GM19240 (cell line): ENCODE measurements around the gene WDPCP.
"Not testable (repeated sequence)": the region's sequence is repeated elsewhere in the genome, so short reads cannot be mapped to it uniquely, and the experiment has no call there.

ENCODE experiments used
- DNase-seq: peaks from one replicate; pipeline ENCODE4 v3.0.0; 2011; ENCODE audit warnings: low spot score; ENCODE audit not compliant: insufficient read length

The WDPCP gene, protein sequence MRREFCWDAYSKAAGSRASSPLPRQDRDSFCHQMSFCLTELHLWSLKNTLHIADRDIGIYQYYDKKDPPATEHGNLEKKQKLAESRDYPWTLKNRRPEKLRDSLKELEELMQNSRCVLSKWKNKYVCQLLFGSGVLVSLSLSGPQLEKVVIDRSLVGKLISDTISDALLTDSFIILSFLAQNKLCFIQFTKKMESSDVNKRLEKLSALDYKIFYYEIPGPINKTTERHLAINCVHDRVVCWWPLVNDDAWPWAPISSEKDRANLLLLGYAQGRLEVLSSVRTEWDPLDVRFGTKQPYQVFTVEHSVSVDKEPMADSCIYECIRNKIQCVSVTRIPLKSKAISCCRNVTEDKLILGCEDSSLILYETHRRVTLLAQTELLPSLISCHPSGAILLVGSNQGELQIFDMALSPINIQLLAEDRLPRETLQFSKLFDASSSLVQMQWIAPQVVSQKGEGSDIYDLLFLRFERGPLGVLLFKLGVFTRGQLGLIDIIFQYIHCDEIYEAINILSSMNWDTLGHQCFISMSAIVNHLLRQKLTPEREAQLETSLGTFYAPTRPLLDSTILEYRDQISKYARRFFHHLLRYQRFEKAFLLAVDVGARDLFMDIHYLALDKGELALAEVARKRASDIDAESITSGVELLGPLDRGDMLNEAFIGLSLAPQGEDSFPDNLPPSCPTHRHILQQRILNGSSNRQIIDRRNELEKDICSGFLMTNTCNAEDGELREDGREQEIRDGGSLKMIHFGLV

DNA sequence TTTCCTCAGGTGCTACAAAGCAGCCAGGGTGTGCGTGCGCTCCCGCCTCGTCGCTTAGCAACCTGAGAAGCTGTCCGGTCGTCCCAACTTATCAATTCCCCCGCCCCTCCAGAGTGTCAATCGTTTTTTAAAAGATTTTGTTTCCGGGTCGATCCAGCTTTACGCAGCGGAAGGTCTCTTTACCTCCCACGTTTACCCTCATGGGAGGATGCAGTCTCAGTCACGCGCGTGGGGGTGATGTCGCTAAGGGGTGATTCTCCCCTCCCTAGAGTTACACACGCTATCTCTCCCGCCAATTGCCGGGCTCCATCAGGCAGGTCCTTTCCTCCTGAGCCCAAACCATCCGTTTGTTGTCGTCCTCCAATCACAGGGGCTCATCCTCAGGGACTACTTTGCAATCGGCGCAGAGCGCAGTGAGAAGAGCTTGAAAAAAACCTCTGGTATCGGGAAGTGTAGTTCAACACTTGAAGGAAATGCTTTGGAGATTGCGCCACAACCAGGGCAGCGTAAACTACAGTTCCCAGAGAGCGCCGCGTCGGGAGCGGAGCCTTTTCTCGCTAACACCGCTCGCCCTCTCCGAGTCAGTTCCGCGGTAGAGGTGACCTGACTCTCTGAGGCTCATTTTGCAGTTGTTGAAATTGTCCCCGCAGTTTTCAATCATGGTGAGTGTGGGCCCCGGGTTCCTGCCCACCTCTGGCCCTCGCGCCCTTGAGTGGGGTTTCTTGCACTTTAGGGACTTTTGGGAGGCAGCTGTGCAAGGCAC is at the start of gene WDPCP, which contains the start of gene MDH1:
Gene WDPCP, minus strand, starts transcription at position 93 of the 763 bp plus-strand sequence. CDS start 206 bp downstream, outside the sequence.
Gene MDH1, plus strand, starts transcription at position 579 of the 763 bp plus-strand sequence. Its CDS starts 81 bp downstream, at position 660.
- peak; percentile 30 for DNase-seq

DNA sequence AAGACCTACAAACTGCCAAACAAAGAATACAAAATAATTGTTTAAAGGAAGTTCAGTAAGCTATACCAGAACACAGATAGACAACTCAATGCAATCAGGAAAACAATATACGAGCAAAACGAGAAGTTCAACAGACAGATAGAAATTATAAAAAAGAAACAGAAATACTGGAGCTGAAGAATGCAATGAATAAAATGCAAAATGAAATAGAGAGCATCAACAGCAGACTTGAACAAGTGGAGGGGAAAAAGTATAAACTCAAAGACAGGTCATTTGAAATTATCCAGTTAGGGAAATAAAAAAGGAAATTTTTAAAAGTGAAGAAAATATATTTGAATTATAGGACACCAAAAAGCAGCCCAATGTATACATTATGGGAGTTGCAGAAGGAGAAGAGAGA is 44.1 kb upstream of the WDPCP start:
- no peak for DNase-seq

DNA sequence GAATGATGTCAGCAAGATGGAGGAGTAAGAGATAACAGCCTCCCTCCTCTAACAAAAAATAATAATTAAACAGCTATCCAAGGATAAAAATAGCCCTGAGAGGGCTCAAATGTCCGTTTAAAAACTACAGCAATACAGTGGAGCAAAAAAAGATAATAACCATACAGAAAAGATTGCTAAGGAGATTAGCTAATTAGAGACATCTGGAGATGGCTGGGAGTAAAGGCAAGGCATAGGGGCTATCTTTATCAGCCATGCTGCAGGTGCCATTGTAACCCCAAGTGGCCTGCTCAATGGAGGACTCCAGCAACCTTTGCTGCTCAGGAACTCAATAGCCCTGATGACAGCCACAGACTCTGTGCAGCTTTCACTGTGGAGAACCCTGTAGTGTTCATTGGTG is 43.2 kb upstream of the WDPCP start:
- no peak for DNase-seq

DNA sequence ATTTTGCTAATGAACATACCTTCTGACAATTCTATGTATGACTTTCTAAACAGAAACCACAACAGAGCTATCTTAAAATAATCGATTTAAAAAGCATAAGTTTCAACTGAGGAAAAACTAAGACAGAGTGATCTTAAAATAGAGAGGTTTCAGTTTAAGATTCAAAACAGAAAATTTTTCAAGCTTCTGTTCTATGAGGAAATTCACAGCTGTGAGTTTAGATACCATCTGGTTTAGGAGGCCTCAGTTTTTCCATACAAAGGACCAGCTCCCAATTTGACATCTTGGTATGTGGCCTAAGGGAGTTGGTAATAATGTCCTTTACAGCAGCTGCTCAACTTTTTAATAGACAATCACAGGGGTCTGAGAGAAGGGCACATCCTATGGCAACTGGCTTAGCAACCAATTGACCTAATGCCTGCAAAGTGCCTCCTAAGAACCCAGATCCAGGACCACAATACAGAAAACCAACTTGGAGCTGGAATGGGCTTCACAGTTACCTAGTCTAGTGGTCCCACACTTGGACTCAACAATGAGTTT is 40.2 kb upstream of the WDPCP start:
- DNase-seq = no peak

DNA sequence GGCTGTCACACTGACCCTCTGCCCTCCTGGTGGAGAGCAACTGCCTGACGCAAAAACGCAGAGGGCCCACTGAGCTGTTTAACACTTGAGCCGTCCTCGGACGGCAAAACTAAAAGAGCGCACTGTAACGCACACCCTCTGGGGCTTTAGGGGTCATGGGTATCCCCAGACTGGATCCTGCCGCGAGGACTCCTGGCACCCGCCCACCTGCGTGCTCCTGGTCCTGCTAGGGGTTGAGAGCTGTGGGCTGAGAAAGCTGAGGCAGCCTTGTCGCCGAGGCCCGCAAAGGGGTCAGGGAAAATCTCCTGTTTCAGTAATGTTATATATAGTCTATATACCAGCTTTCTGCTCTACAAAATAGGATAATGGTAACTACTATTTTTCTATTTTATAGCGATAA is 39.6 kb upstream of the WDPCP start:
- no peak for DNase-seq

DNA sequence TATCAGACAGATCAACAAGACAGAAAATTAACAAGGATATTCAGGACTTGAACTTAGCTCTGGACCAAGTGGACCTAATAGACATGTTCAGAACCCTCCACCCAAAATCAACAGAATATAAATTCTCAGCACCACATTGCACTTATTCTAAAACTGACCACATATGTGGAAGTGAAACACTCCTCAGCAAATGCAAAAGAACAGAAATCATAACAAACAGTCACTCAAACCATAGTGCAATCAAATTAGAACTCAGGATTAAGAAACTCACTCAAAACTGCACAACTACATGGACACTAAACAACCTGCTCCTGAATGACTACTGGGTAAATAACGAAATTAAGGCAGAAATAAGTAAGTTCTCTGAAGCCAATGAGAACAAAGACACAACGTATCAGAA is 35.5 kb upstream of the WDPCP start:
- not testable (repeated sequence) for DNase-seq

DNA sequence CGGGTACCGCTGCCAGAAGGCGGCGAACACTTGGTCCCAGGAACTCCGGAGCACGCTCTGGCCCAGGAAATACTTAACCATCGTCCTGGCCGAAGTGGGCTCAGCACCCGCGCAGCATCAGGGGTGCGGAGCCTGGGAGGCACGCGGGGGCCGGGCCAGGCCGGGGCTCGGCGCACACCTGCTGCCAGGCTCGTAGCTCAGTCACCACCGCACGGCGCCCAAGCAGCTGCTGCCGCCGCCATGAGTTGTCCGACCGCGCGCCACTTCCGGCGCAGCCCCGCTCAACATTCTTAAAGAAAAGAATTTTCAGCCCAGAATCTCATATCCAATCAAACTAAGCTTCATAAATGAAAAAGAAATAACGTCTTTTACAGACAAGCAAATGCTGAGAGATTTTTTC is 34.5 kb upstream of the WDPCP start:
- DNase-seq = no peak

DNA sequence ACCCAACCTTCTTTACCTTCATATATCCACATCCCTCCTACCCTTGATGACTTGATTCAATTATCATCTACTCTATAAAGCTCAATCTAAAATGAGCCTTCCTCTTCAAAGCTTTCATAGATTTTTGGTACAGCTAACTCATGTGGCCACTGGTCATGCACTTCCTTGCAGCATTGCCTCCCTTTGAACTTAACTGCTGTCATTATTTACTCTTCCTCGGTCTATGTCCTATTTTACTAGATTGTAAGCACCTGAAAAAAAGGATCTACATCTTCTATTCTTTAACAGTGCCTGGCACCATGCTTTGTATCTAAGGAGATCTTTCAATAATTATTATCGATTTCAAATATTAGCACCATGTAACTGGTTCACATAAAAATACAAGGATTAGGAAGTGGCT is 31.1 kb upstream of the WDPCP start:
- no peak for DNase-seq

DNA sequence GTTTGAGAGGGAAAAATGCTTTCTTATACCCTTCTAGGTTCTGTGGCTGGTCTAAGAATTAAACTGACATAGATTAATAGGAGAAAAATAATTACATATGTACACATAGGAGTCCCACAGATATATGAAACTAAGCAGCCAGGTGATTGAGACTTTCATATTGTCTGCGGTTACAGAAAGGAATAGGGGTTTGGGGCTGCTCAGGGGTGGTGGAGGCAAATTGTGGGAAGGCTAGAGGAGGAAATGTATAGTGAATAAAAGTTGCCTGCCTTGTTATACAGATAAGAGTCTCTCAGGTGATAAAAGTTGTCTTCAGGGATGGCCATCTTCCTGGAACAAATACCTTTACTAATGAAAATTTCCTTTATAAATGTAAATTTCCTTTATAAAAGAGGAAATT is 29.1 kb upstream of the WDPCP start:
- no peak for DNase-seq

DNA sequence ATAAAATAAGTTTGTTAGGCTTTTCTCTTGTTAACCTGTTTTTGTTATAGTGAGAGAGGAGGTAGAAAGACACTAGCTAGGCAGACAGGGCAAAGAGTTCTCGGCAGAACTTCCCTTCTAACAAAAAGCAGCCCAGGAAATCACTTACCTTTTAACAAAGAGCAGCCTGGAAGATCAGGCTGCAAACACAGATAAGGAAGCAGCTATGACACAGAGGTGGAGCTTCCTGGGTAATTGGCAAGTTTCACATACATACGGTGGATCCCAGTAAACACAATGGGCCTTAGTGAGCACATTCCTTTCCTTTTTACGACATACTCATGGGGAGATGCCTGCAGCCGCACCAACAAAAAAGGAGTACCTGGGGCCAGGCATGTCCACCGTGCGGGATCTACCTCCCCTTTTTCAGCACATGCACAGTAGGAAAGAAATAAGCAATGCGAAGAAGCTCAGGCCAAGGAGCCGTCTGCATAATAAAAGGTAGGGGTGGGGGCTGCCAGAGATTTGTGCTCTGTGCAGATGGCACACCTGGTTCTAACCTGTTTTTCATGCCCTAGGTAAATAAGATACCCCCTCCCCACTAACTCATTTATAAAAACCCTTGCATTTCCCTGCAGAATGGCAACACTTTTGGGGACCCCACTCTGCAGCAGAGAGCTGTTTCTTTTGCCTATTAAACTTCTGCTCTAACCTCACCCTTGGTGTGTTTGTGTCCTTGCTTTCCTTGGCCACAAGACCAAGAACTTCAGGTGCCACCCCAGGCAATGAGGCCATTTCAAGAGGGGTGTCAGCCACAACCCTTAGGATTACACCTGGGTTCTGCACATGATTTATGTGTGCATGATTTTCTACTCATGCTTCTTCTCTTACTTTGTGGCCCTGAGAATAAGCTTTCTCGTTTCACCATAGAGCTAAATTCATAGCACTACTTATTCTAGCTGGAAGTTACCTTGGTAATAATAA is 27.0 kb upstream of the WDPCP start:
- no peak for DNase-seq

DNA sequence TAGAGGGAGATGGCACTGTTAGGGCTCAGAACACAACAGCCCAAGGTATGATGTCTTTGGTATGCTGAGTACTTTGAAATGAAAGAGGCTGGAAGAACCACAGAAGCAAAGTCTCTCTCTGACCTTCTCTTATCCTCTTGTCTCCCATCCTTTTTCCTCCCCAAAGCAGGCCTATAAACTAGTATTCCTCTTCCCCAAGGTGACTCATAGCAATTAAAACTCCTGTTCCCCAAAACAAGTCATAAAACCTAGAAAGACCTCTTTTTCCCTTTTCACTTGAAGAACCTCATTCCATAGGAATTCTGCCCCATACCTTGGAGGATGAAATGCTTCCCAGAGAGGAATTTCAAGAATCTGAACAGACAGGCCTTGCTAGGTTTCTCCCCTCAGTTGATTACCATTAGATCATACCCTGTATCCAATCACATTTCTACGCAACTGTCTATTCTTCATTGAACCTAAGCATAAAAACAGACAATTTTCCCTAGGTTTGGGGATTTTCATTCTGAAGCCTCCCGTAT is 26.2 kb upstream of the WDPCP start:
- DNase-seq = no peak

DNA sequence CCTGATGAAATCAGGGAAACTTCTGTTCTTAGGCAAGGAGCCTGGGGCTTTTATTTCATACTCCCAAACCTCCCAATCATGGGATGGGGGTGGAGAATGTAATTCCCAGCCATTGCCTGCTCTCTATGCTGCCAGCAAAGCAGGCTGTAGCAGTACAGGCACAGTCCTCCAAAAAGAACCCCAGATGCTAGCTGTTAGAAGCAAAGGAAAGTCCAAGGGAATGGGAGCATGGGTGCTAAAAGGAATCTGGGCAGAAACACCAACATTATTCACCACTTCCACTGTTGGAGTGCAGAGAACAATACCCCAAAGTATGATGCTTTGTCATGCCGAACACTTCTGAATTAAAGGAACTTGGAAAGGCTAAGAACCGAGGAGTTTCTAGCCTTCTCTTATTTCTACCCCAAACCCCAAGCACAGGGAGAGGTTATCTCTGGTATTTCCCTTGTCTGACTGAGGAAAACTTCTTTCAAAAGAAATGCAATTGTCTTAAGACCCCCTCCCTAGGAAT is 25.2 kb upstream of the WDPCP start:
- no peak for DNase-seq

DNA sequence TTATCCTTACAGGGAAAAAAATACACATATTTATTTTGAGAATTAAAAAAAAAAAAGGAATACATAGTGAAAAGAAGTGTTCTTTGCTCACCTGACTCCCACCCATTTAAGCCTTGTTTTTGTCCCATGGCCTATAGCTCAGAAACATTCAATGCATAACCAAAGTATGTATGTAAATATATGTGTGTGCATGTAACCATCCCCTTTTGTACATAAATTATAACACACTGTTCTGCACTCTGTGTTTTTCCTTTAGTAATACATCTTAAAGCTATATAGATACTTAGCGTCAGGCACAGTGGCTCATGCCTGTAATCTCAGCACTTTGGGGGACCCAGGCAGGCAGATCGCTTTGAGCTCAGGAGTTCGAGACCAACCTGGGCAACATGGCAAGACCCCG is 22.2 kb upstream of the WDPCP start:
- no peak for DNase-seq

DNA sequence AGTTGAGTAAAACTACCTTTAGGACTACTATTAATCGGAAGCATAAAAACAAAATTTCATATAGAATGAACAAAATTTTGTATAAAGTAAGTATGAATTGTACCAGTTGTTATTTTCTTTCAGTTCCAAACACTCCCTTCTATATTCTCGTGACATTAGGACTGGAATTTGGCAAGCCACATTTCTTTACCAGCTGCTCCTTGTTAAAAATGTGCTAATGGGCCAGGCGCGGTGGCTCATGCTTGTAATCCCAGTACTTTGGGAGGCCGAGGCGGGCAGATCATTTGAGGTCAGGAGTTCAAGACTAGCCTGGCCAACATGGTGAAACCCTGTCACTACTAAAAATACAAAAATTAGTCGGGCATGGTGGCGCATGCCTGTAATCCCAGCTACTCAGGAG is 20.6 kb upstream of the WDPCP start:
- not testable (repeated sequence) for DNase-seq

DNA sequence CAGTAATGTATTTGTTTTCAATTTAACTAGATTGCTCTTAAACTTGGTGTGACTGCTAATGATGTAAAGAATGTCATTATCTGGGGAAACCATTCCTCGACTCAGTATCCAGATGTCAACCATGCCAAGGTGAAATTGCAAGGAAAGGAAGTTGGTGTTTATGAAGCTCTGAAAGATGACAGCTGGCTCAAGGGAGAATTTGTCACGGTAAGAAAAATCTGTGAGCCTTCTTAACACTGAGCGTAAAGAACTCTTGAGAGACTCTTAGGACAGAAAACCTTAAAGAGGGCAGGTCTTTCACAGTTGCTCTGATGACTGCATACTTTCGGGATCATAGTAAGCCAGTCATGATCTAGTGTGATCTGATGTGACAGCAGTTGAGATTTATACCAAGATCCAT is 16.4 kb upstream of the WDPCP start:
- DNase-seq = no peak

DNA sequence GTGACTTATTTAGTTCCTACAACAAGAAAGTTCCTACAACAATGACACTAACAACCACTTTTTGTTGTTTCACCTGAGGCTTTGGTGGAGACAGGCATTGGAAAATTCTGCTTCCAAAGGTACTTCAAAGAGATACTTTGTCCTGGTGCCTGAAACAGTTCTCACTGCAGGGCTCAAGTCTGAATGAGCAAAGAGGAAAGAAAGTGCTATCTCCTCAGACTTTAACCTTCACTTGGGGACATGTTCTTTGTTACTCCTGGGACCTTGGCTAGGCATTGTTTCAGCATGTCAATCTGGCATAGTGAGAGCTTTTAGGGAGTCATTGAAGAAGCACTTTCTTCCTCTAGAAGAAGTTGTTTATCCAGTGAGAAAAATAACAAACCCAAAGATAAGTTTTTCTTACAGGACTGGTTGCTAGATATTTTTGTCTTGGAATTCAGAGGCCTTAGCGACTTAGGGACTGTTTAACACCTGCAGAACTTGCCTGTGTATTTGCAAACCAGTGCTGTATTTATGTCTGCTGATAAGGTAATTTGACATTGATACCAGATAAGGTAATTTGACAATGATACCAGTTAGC is 12.7 kb upstream of the WDPCP start:
- no peak for DNase-seq

DNA sequence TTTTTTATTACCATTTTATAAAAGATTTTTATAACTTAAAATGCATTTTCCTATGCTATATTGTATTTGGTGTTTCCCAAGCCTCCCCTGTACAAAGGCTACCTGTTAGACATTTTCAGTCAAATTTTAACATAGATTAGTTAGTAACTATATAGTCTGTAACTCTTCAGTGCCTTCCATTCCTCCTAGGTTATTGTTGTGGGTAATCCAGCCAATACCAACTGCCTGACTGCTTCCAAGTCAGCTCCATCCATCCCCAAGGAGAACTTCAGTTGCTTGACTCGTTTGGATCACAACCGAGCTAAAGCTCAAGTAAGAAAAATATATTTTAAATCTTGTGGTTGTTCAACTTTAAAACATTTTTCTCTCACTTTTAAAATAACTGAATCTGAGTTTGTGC is 10.7 kb upstream of the WDPCP start:
- DNase-seq = no peak

DNA sequence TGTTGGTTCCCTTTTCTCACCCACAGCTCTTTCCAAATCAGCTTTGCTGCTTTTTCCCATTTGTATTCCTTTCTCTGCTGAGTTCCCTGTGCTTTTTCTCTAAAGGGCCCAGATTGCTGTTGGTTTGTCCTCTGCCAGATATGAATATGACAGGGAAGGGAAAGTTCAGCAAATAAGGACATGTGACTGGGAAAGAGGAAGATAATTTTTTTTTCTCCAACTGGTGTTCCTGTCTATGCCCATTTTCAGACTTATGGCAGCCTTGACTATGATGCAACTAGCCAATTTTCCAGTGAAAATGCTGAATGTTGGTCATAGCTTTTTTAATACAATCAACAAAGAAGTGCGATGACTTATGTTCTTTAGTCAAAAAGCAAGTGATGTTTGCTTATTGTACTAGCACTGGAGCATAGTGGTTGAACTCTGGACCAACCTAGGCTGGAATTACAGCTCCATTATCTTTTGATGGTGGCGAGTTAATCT is 8.2 kb upstream of the WDPCP start:
- no peak for DNase-seq

DNA sequence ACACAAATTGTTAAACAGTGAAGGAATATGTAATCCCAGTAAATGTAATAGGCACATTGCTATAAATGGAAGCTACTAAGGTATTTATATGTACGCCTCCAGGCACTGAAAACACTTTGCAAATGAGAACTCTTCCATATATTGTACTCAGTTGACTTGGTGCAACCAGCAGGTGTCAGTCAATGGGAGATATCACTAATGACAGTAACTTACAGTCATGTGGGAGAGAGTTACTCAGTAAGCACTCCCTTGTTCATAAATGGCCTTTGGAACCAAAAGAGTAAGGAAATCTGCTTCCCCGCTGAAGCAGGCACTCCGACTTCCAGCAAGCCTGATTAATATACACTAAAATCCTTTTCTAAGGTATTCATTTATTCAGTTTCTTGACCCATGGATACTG is 6.4 kb upstream of the WDPCP start:
- no peak for DNase-seq
